Measurements from ENCODE around the gene ITPR1.
"Not testable (repeated sequence)": the region's sequence is repeated elsewhere in the genome, so short reads cannot be mapped to it uniquely, and the experiment has no call there.

DNA sequence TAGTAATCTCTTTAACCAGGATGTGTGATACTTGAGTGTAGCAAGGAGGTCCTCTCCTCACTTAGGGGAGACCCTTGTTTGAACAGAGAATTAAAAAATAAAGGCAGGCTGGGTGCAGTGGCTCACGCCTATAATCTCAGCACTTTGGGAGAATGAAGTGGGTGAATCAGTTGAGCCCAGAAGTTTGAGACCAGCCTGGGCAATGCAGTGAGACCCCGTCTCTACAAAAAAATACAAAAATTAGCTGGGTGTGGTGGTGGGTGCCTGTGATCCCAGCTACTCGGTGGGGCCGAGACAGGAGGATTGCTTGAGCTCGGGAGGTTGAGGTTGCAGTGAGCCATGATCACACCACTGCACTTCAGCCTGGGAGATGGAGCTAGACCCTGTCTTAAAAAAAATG, 105.1 kb downstream of the ITPR1 start:
- TF ChIP-seq, protein P1, sequence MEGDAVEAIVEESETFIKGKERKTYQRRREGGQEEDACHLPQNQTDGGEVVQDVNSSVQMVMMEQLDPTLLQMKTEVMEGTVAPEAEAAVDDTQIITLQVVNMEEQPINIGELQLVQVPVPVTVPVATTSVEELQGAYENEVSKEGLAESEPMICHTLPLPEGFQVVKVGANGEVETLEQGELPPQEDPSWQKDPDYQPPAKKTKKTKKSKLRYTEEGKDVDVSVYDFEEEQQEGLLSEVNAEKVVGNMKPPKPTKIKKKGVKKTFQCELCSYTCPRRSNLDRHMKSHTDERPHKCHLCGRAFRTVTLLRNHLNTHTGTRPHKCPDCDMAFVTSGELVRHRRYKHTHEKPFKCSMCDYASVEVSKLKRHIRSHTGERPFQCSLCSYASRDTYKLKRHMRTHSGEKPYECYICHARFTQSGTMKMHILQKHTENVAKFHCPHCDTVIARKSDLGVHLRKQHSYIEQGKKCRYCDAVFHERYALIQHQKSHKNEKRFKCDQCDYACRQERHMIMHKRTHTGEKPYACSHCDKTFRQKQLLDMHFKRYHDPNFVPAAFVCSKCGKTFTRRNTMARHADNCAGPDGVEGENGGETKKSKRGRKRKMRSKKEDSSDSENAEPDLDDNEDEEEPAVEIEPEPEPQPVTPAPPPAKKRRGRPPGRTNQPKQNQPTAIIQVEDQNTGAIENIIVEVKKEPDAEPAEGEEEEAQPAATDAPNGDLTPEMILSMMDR (IDR thresholded peaks at IDR 0.05; ENCODE audit: low read length) = not testable (repeated sequence)
- TF ChIP-seq EZH2 (IDR thresholded peaks at IDR 0.05; ENCODE audit: borderline replicate concordance, low read length) = not testable (repeated sequence)
